Measurements from ENCODE around the gene NEIL1.

- TF ChIP-seq POLR2AphosphoS2 (conservative IDR thresholded peaks at IDR 0.05; ENCODE audit: low read length) (no peak), CTCF (IDR thresholded peaks at IDR 0.05) (no peak)
These were observed 40.7 kb upstream of the NEIL1 start for GRCh38 chr15:75306188-75306587.

All from A549 (cell line).